ENCODE measurements around the gene APEX1.

The APEX1 gene

GRCh38 chr14:20460458-20461224 is 5.6 kb downstream of the APEX1 start:
- WGBS, 2 experiments (ENCODE audit: insufficient coverage in 2 of 2), result 6 to 8% methylated on average over 28 to 30 of the region's 32 CpGs
- Histone ChIP-seq H3K4me3 (ENCODE audit: extremely low read depth, insufficient read depth, low read length, poor library complexity, severe bottlenecking) (peak overlapping the region; percentile 87), H3K27ac (ENCODE audit: low read depth, low read length, severe bottlenecking) (peak overlapping the region; percentile 79), H3K36me3 (ENCODE audit: control insufficient read depth, insufficient read depth, low read length) (peaks cover 47% of the 10 kb centered on the region), H3K4me1 (ENCODE audit: control insufficient read depth, insufficient read depth, low read length, poor library complexity, severe bottlenecking) (peaks cover 12% of the 10 kb centered on the region), H3K9me3 (ENCODE audit: control insufficient read depth, low read length) (peaks cover 3% of the 10 kb centered on the region)

- H3K9me3 ChIP-seq (ENCODE audit: control insufficient read depth, low read length), result peaks cover 3% of the 10 kb centered on the region
- H3K4me1 ChIP-seq (ENCODE audit: control insufficient read depth, insufficient read depth, low read length, poor library complexity, severe bottlenecking), result peaks cover 12% of the 10 kb centered on the region
- 1% methylated on average over 34 to 56 of the region's 67 CpGs for WGBS, 2 experiments (ENCODE audit: insufficient coverage in 2 of 2)
- H3K4me3 ChIP-seq (ENCODE audit: extremely low read depth, insufficient read depth, low read length, poor library complexity, severe bottlenecking), result peak within 1 kb of the TSS; percentile 87
- H3K27ac ChIP-seq (ENCODE audit: low read depth, low read length, severe bottlenecking), result peak within 1 kb of the TSS; percentile 79
- peaks cover 39% of the 10 kb centered on the region for H3K36me3 ChIP-seq (ENCODE audit: control insufficient read depth, insufficient read depth, low read length)
Observed at GRCh38 chr14:20461225-20462141, 6.5 kb downstream of the APEX1 start, which contains the start of gene PIP4P1. TSS of gene PIP4P1 (minus strand) at chr14:20461434. CDS start at chr14:20461325, 109 bp downstream.

- peak overlapping the region; percentile 79 for H3K27ac ChIP-seq (ENCODE audit: low read depth, low read length, severe bottlenecking)
- no peaks in the 10 kb centered on the region for H3K9me3 ChIP-seq (ENCODE audit: control insufficient read depth, low read length)
- H3K36me3 ChIP-seq (ENCODE audit: control insufficient read depth, insufficient read depth, low read length), result peaks cover 24% of the 10 kb centered on the region
- 29 to 38% methylated on average over 11 of the region's 16 CpGs for WGBS, 2 experiments (ENCODE audit: insufficient coverage in 2 of 2)
- peak overlapping the region; percentile 78 for H3K4me3 ChIP-seq (ENCODE audit: extremely low read depth, insufficient read depth, low read length, poor library complexity, severe bottlenecking)
- peaks cover 3% of the 10 kb centered on the region for H3K4me1 ChIP-seq (ENCODE audit: control insufficient read depth, insufficient read depth, low read length, poor library complexity, severe bottlenecking)
Observed at GRCh38 chr14:20468764-20469241, 13.8 kb downstream of the APEX1 start.

GRCh38 chr14:20469242-20469889 is 14.3 kb downstream of the APEX1 start, which contains the start of gene PNP:
TSS of gene PNP (plus strand) at chr14:20469406. CDS start at chr14:20469525, 119 bp downstream.
- Histone ChIP-seq H3K9me3 (ENCODE audit: control insufficient read depth, low read length) (no peaks in the 10 kb centered on the region), H3K36me3 (ENCODE audit: control insufficient read depth, insufficient read depth, low read length) (peaks cover 30% of the 10 kb centered on the region), H3K4me3 (ENCODE audit: extremely low read depth, insufficient read depth, low read length, poor library complexity, severe bottlenecking) (peak within 1 kb of the TSS; percentile 78), H3K4me1 (ENCODE audit: control insufficient read depth, insufficient read depth, low read length, poor library complexity, severe bottlenecking) (peaks cover 3% of the 10 kb centered on the region), H3K27ac (ENCODE audit: low read depth, low read length, severe bottlenecking) (peak within 1 kb of the TSS; percentile 79)
- WGBS, 2 experiments (ENCODE audit: insufficient coverage in 2 of 2), result 1% methylated on average over 29 to 36 of the region's 40 CpGs

DNA sequence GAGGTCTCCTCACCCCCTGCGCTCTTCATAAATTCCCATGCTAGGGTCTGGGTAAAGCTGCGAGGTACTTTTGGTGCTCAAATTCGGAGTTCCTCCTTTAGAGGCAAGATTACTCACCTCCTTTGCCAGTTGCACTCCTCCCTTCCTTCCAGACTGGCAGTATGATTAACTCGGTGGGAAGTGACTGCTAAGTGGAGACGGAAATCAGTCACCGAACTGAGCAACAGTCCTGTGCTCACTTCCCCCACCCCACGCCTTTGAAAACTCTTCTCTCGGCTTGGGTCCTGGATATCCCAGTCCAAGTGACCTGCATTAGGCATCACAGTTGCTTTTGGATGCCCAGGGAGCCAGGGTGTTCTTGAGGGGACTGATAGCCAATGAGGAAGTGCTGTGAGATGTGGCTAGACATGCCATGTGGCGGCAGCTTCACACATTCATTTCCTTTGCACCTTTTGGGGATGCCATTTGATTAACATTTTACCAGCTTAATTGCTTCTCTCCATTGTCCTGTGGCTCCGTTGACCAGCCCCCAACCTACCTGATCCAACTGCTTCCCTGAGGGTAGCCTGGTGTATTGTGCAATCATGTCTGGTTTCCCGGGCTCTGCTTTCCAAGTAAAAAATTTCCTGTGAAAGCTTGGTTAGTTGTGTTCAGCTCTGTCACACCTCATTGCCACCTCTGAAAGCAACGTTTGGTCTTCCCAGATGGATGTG is 15.0 kb downstream of the APEX1 start:
- peaks cover 36% of the 10 kb centered on the region for H3K36me3 ChIP-seq (ENCODE audit: control insufficient read depth, insufficient read depth, low read length)
- 0 to 3% methylated on average over 5 to 11 of the region's 12 CpGs for WGBS, 2 experiments (ENCODE audit: insufficient coverage in 2 of 2)
- H3K4me1 ChIP-seq (ENCODE audit: control insufficient read depth, insufficient read depth, low read length, poor library complexity, severe bottlenecking), result peaks cover 3% of the 10 kb centered on the region
- peak overlapping the region; percentile 79 for H3K27ac ChIP-seq (ENCODE audit: low read depth, low read length, severe bottlenecking)
- no peaks in the 10 kb centered on the region for H3K9me3 ChIP-seq (ENCODE audit: control insufficient read depth, low read length)
- peak overlapping the region; percentile 78 for H3K4me3 ChIP-seq (ENCODE audit: extremely low read depth, insufficient read depth, low read length, poor library complexity, severe bottlenecking)

DNA sequence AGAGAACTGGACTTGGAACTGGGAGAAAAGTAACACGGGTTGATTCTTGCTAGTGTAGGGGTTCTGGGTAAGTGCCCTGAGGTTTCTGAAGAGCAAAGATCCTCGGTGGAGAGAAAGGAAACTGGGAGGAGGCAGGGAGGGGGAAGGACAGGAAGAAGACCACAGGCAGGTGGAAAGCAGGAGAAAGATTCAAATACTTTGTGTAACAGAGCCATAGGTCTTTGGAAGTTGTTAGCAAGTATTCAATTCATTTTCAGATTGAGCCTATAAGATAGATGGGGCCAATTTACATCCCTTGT is 15.5 kb downstream of the APEX1 start:
- peaks cover 41% of the 10 kb centered on the region for H3K36me3 ChIP-seq (ENCODE audit: control insufficient read depth, insufficient read depth, low read length)
- peak overlapping the region; percentile 78 for H3K4me3 ChIP-seq (ENCODE audit: extremely low read depth, insufficient read depth, low read length, poor library complexity, severe bottlenecking)
- no peak overlapping the region for H3K27ac ChIP-seq (ENCODE audit: low read depth, low read length, severe bottlenecking)
- H3K4me1 ChIP-seq (ENCODE audit: control insufficient read depth, insufficient read depth, low read length, poor library complexity, severe bottlenecking), result peaks cover 3% of the 10 kb centered on the region
- WGBS, 2 experiments (ENCODE audit: insufficient coverage in 2 of 2), result 0 to 3% methylated on average over 2 of the region's 2 CpGs
- no peaks in the 10 kb centered on the region for H3K9me3 ChIP-seq (ENCODE audit: control insufficient read depth, low read length)

- Histone ChIP-seq H3K9me3 (ENCODE audit: control insufficient read depth, low read length) (no peaks in the 10 kb centered on the region), H3K4me3 (ENCODE audit: extremely low read depth, insufficient read depth, low read length, poor library complexity, severe bottlenecking) (no peak overlapping the region), H3K36me3 (ENCODE audit: control insufficient read depth, insufficient read depth, low read length) (peaks cover 59% of the 10 kb centered on the region), H3K27ac (ENCODE audit: low read depth, low read length, severe bottlenecking) (no peak overlapping the region), H3K4me1 (ENCODE audit: control insufficient read depth, insufficient read depth, low read length, poor library complexity, severe bottlenecking) (peaks cover 18% of the 10 kb centered on the region)
- WGBS, 2 experiments (ENCODE audit: insufficient coverage in 2 of 2), result no CpG with 5 or more reads among the region's 2 CpGs
Observed at GRCh38 chr14:20472536-20473169, 17.6 kb downstream of the APEX1 start.

- Histone ChIP-seq H3K27ac (ENCODE audit: low read depth, low read length, severe bottlenecking) (peak overlapping the region; percentile 79), H3K9me3 (ENCODE audit: control insufficient read depth, low read length) (no peaks in the 10 kb centered on the region), H3K36me3 (ENCODE audit: control insufficient read depth, insufficient read depth, low read length) (peaks cover 68% of the 10 kb centered on the region), H3K4me3 (ENCODE audit: extremely low read depth, insufficient read depth, low read length, poor library complexity, severe bottlenecking) (no peak overlapping the region), H3K4me1 (ENCODE audit: control insufficient read depth, insufficient read depth, low read length, poor library complexity, severe bottlenecking) (peaks cover 15% of the 10 kb centered on the region)
- WGBS, 2 experiments (ENCODE audit: insufficient coverage in 2 of 2), result 92 to 95% methylated on average over 3 to 4 of the region's 5 CpGs
Observed at GRCh38 chr14:20476776-20477175, 21.8 kb downstream of the APEX1 start.

- H3K36me3 ChIP-seq (ENCODE audit: control insufficient read depth, insufficient read depth, low read length), result peaks cover 63% of the 10 kb centered on the region
- WGBS, 2 experiments (ENCODE audit: insufficient coverage in 2 of 2), result 50% methylated on average over 1 of the region's 1 CpG; no CpG with 5 or more reads in 1 of the 2 experiments
- peaks cover 15% of the 10 kb centered on the region for H3K4me1 ChIP-seq (ENCODE audit: control insufficient read depth, insufficient read depth, low read length, poor library complexity, severe bottlenecking)
- no peaks in the 10 kb centered on the region for H3K9me3 ChIP-seq (ENCODE audit: control insufficient read depth, low read length)
- peak overlapping the region; percentile 79 for H3K27ac ChIP-seq (ENCODE audit: low read depth, low read length, severe bottlenecking)
- no peak overlapping the region for H3K4me3 ChIP-seq (ENCODE audit: extremely low read depth, insufficient read depth, low read length, poor library complexity, severe bottlenecking)
Observed at GRCh38 chr14:20477211-20477876, 22.3 kb downstream of the APEX1 start.

Data from mesodermal cell (in vitro differentiated cells).